GM12891 (cell line): ENCODE results near the gene ZNF497. TPM values are rescaled to one million over a fixed set of nuclear protein-coding genes. Genes with fewer than 3 reads are reported as not detected.
"Not testable (repeated sequence)": the region's sequence is repeated elsewhere in the genome, so short reads cannot be mapped to it uniquely, and the experiment has no call there.

Experiments used
- DNase-seq: peaks from one replicate; pipeline ENCODE4 v3.0.0; 2011; ENCODE audit warnings: low spot score; ENCODE audit not compliant: insufficient read length
- FAIRE-seq: peaks from 2 replicates; lab custom pipeline; 2011; peaks lifted over from hg19 to GRCh38; lab: Jason Lieb, UNC
- PAX5 ChIP-seq: IDR thresholded peaks from 2 replicates; pipeline ENCODE4 v1.6.1; 2011; ENCODE audit warnings: low read length, moderate library complexity, mild to moderate bottlenecking; ENCODE audit not compliant: insufficient read depth, severe bottlenecking
- POLR2A ChIP-seq: IDR thresholded peaks from 2 replicates; pipeline ENCODE4 v1.6.1; 2011; ENCODE audit warnings: low read depth, low read length, control low read depth
- POLR2AphosphoS5 ChIP-seq: IDR thresholded peaks from 2 replicates; pipeline ENCODE4 v1.6.1; 2011; ENCODE audit warnings: low read depth, low read length, control low read depth
- POU2F2 ChIP-seq: IDR thresholded peaks from 2 replicates; pipeline ENCODE4 v1.6.1; 2011; ENCODE audit warnings: low read depth, mild to moderate bottlenecking, control low read depth, low read length, moderate library complexity
- SPI1 ChIP-seq: IDR thresholded peaks from 2 replicates; pipeline ENCODE4 v1.6.1; 2011; ENCODE audit warnings: low read depth, low read length, control low read depth
- TAF1 ChIP-seq: IDR thresholded peaks from 2 replicates; pipeline ENCODE4 v1.6.1; 2011; ENCODE audit warnings: low read depth, low read length, control low read depth
- polyA plus RNA-seq: library from polyadenylated mRNA; unstranded; fragments of >200 nt; gene quantifications from one replicate; pipeline ENCODE4 v1.2.1, GENCODE V29; 2012; ENCODE audit warnings: low read depth, missing spikeins, inconsistent platforms; ENCODE audit not compliant: missing spikeins

ZNF497 gene
- 0.36 TPM for polyA plus RNA-seq

DNA sequence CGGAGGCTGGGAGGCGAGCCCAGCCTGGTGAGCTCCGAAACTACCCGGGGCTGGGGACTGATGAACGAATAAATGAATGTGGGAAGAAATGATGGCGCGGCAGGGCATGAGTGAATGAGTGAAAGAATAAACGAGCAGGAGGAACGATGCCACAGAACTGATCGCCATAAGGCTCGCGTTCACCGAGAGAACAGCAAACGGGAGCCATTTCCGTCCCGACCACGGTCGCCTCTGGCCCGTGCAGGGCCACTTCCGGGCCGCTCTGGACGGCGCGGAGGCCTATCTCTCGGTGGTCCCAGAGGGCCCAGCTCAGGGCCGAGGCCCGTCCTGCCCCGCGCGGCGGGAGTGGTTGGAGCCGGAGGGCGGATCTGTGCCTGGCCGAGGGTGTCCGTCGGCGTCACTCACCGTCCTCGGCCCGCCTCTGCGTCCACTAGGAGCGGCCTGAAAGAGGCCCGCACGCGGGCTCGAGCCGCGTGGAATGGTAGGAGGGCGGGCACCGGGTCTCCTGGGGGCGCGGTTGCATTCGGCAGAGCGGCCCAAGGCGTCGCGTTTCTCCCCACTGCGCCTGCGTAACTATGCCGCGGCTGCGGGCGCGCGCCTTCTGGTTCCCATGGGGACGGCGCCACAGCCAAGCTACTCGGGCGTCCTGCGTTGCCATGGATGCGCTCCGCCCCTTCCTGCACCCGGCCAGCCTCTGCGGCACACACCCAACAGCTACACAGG lies at the start of gene ZNF497:
Gene ZNF497, minus strand, starts transcription at position 480 of the 723 bp plus-strand sequence. CDS start 5,116 bp downstream, outside the sequence.
- DNase-seq (peak; percentile 100), FAIRE-seq (peak; percentile 100)
- TF ChIP-seq SPI1 (no peak), TAF1 (peak; percentile 75; the same call in 1 of the 2 replicates), POLR2AphosphoS5 (peak; percentile 64; the same call in 1 of the 2 replicates), PAX5 (no peak), POU2F2 (0 out of 2 replicates have a peak, but pooled peaks have one; percentile 34), POLR2A (peak; percentile 84)

DNA sequence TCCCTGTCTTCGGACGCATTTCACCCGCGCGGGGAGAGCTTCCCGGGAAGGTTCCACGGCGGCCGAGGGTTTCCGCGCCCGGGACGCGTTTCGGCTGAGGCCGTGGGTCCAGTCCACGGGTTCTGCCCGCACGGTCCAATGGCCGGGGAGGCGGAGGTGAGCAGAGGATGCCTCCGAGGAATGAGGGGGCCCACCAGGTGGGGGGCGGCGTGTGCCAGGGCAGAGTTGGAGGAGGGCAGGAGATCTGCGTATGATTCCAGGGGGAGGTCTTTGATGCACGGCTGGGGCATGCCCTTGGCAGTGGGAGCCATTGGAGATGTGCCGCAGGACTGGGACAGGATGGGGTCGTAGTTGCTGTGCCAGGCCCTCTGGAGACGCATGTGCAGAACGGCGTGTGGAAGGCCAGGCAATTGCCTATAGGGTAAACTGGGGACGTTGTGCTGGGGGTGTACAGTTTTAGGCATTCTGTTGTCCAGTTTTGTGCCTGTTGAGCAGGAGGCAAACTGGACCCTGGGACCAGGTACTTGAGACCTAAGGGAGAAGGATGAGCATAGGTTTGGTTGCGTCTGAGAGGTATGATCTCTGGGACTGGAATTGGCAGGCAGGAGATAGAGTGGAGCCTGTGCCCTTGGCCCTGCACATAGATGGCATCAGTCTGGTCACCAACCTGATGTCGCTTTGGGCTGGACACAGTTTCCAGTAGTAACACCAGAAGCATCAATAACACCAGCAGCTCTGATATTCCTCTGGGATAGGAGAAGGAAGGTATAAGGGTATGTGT lies 46.6 kb upstream of the ZNF497 start:
- TF ChIP-seq PAX5, result no peak
- DNase-seq, result no peak
- FAIRE-seq, result no peak

DNA sequence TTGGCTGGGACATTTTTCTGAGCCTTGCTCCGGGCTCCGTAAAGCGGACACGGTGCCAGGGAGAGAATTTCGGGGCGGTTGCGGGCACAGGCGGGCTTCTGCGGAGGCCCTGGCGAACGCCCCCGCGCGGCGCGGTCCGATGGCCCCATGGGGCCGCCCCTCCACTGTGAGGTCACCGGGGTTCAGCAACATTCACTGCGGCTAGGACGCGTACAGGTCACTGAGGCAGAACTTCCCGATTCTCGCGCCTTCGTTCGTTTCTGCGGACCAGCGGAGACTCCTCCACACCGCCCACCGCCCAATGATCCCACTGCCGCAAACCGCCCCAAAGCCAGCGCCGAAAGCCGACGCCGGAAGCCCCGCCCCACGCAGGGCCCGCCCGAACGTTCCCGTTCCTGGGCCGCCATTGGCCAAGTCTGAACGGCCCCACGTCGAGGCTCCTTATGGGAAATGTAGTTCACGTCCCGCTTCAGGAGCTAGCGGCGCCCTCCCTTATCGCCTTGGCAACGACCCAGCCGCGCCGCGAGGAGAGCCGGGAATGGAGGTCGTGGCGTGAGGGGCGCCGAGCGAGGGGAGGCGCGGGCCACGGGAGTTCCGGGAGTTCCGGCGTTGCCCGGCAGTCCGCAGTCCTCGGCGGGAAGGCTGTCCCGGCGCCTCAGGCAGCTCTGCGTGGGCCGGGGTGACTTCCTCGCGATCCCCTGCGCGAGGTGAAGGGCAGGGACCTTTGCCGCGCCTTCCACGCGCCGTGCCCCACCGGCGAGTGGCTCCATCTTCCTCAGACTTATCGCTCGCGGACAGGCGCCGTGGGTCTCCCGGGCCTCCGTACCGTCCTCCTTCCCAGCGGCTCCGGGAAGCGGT lies 45.8 kb upstream of the ZNF497 start, which contains the start of gene ZNF584:
Gene ZNF584, plus strand, starts transcription at position 498 of the 858 bp plus-strand sequence. CDS start 499 bp downstream, outside the sequence.
- FAIRE-seq (peak; percentile 94), DNase-seq (peak; percentile 96)
- peak; percentile 57; the same call in 1 of the 2 replicates for TF ChIP-seq POLR2A
- TF ChIP-seq PAX5, result peak; percentile 70
- TF ChIP-seq TAF1, result peak; percentile 79
- TF ChIP-seq SPI1, result no peak
- no peak for TF ChIP-seq POU2F2
- TF ChIP-seq POLR2AphosphoS5, result peak; percentile 76; the same call in 1 of the 2 replicates

DNA sequence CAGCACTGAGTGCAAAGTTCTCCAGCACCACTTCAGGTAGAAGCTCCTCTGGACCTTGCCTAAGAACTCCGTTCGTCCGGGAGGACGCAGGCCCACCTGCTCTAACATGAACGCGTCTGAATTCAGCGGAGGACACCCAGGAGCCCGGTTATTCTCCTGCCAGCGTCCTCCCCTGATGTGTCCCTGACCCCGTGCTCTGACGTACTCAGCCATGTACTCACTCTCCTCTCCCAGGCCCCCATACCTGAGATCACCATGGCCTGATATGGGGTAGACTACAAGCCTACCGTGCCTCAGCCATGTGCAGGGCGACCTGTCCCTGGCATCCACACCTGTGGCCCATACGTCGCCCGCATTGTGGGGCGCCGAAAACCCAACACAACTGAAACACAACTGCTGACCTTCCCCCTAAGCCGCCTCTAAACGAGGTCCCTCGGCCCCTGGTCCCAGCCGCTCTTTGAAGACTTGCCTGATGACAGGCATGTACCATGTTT lies 45.2 kb upstream of the ZNF497 start:
- FAIRE-seq (no peak), DNase-seq (no peak)
- TF ChIP-seq TAF1 (no peak), SPI1 (no peak), PAX5 (no peak), POLR2A (no peak), POU2F2 (no peak), POLR2AphosphoS5 (no peak)

DNA sequence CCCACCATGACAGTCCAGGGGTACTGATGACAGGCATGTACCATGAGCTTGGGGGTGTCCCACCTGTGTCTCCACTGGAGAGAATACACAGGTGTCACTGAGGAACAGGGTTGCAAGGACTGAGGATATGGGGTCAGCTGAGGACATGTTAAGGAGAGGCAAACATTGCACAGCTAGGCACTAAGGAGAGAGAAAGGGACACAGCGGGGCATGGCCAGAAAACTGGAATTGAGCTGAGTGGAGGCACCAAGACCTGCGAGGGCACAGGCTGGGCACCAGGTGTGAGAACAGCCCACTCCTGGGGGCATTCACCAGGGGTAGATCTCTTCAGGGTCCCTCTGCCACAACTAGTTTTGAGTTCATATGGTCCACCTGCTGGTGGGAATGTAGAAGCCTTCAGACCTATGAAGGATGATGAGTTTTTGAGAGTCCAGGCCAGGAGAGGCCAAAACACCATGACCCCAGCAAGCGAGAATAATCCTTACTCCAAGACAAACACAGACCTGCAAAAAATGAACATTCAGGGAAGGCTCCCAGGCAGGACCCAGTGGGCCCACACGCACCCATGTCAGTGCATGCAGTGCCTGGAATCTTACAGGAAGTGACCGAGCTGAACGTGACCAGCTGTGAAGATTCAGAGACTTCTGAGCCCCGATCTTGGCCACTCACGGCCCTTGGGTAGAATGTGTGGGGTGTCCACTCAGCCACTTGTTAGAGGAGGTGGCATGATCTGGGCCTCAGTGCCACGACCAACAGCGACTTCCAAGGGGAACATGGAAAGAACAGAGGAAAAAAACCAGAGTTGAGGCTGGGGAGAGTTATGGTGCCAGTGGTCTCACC lies 44.5 kb upstream of the ZNF497 start:
- FAIRE-seq, result no peak
- TF ChIP-seq POLR2AphosphoS5 (no peak), POLR2A (no peak), TAF1 (no peak), PAX5 (no peak), SPI1 (no peak), POU2F2 (no peak)

DNA sequence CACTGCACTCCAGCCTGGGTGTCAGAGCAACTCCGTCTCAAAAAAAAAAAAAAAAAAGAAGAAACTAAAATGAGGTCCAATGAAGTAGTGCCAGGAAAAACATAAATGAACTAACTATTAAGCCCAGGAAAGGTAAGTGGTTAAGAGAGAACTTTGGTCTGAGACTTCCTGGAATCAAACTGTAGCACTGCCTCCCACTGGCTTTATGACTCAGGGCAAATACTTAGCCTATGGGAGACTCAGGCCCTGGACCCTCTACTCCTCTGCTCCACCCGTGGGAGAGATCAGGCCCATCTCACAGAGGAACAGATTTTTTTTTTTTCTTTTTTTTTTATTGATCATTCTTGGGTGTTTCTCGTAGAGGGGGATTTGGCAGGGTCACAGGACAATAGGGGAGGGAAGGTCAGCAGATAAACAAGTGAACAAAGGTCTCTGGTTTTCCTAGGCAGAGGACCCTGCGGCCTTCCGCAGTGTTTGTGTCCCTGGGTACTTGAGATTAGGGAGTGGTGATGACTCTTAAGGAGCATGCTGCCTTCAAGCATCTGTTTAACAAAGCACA lies 41.4 kb upstream of the ZNF497 start:
- not testable (repeated sequence) for FAIRE-seq, DNase-seq

More for the DNA sequence above, 44.5 kb upstream of the ZNF497 start:
- no peak for DNase-seq

- DNase-seq, result no peak
- FAIRE-seq, result no peak
These were observed 39.4 kb upstream of the ZNF497 start for GRCh38 chr19:58401840-58402421.

GRCh38 chr19:58400916-58401839 lies 38.6 kb upstream of the ZNF497 start:
- FAIRE-seq, result peak; percentile 99
- TF ChIP-seq POU2F2 (no peak; the same call in 1 of the 2 replicates), POLR2AphosphoS5 (peak; percentile 95), TAF1 (peak; percentile 96), SPI1 (no peak; the same call in 1 of the 2 replicates), POLR2A (peak; percentile 94)

More at GRCh38 chr19:58401840-58402421, 39.4 kb upstream of the ZNF497 start:
- TF ChIP-seq SPI1 (no peak), PAX5 (no peak), TAF1 (no peak), POLR2A (no peak), POLR2AphosphoS5 (no peak), POU2F2 (no peak)

More at GRCh38 chr19:58400916-58401839, 38.6 kb upstream of the ZNF497 start:
- DNase-seq, result peak; percentile 99
